GM12801 (cell line): ENCODE data around the gene NKAIN1.

ENCODE experiments used
- TF ChIP-seq, protein P1 (sequence below): IDR thresholded peaks from one replicate; pipeline ENCODE4 v1.5.1; 2011; ENCODE audit warnings: control low read depth; ENCODE audit not compliant: insufficient read length; ENCODE audit errors: extremely low read depth

Gene NKAIN1

DNA sequence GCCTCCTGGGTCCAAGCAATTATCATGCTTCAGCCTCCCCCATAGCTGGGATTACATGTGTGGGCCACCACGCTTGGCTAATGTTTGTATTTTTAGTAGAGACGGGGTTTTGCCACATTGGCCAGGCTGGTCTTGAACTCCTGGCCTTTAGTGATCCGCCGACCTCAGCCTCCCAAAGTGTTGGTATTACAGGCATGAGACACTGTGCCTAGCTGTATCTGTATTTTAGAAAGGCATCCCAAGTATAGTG is 69.3 kb downstream of the NKAIN1 start:
- TF ChIP-seq, protein P1, sequence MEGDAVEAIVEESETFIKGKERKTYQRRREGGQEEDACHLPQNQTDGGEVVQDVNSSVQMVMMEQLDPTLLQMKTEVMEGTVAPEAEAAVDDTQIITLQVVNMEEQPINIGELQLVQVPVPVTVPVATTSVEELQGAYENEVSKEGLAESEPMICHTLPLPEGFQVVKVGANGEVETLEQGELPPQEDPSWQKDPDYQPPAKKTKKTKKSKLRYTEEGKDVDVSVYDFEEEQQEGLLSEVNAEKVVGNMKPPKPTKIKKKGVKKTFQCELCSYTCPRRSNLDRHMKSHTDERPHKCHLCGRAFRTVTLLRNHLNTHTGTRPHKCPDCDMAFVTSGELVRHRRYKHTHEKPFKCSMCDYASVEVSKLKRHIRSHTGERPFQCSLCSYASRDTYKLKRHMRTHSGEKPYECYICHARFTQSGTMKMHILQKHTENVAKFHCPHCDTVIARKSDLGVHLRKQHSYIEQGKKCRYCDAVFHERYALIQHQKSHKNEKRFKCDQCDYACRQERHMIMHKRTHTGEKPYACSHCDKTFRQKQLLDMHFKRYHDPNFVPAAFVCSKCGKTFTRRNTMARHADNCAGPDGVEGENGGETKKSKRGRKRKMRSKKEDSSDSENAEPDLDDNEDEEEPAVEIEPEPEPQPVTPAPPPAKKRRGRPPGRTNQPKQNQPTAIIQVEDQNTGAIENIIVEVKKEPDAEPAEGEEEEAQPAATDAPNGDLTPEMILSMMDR, result no peak

DNA sequence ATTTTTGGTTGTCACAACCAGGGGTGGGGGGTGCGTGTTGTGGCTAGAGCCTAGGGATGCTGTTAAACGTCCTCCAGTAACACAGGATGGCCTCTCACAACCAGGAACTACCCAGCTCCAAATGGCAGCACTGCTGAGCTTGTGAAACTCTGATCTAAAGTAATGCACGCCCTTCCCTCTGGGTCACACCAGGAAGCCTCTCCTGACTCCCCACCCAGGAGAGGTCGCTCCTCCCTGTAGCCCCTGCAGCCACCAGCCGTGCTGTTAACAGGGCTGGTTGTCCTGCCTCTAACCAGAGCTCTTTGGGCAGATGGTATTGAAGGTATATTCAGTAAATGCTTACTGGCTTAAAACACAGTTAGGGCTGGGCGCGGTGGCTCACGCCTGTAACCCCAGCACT is 73.2 kb downstream of the NKAIN1 start:
- TF ChIP-seq, protein P1, result no peak

DNA sequence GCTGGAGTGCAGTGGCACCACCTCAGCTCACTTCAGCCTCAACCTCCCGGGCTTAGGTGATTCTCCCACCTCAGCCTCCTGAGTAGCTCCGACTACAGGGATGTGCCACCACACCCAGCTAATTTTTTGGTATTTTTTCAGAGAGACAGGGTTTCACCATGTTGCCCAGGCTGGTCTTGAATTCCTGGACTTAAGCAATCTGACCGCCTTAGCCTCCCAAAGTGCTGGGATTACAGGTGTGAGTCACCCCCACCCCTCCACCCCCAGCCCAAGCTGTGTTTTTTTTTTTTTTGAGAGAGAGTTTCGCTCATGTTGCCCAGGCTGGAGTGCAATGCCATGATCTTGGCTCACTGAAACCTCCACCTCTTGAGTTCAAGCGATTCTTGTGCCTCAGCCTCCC is 75.4 kb downstream of the NKAIN1 start:
- TF ChIP-seq, protein P1, result no peak

DNA sequence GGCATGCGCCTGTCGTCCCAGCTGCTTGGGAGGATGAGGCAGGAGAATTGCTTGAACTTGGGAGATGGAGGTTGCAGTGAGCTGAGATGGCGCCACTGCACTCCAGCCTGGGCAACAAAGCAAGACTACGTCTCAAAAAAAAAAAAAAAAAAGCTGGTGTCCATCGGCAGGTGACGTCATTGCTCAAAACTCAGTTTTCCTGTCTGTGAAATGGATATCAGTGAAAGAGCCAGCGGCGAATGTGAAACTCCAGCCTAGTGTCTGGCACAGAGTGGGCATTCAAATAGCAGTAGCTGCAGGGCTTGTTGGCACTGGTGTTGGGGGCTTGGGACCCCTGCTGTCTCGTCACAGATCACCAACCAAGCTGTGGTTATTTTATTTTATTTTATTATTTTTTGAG is 75.8 kb downstream of the NKAIN1 start:
- TF ChIP-seq, protein P1, result no peak

DNA sequence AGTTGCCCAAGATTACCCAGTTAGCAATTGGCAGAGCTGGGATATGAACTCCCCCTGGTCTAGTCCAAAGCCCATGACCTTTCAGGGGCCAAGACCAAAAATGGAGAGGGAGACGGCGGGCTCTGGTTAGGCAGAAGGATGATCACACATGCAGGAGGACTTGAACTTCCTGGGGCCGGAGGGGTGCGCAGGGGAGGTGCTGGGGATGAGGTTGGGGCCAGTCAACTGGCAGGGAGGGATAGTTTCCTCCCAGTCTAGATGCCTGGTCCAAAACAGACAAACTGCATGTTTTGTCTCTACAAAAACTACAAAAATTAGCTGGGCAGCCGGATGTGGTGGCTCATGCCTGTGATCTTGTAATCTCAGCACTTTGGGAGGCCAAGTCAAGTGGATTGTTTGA is 78.1 kb downstream of the NKAIN1 start:
- TF ChIP-seq, protein P1, result no peak

DNA sequence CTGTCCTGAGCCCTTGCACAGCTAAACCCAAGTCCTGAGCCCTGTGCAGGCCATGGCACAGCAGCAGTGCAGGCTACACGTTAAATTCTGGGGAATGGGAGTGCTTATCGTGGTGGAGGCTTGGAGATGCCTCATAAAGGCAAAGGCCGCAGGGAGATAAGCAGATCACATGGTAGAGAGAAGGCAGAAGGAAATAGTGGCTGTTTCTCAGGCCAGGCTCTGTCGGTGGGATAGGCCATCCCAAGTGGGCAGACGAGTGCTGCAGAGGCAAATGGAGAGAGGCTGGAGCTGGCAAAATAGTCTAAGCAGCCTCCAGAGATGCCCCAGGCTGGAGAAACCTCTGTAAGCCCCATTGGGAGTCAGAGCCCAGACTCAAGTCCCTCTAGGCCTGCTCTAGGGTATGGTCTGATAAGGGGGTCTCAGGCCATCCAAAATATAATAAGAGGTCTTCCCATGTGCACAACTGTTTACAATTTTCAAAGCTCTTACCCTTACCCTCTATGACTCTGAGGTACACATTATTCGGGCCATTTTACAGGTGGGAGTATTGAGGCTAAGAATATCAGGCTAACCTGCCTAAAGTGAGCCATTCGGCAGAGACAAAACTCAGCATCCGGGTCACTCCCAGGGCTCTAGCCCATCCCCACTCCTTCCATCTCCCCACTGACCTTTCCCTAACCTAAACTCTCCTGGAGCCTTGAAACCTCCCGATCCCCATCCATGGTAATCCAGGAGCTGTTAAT is 79.6 kb downstream of the NKAIN1 start:
- TF ChIP-seq, protein P1, result no peak

DNA sequence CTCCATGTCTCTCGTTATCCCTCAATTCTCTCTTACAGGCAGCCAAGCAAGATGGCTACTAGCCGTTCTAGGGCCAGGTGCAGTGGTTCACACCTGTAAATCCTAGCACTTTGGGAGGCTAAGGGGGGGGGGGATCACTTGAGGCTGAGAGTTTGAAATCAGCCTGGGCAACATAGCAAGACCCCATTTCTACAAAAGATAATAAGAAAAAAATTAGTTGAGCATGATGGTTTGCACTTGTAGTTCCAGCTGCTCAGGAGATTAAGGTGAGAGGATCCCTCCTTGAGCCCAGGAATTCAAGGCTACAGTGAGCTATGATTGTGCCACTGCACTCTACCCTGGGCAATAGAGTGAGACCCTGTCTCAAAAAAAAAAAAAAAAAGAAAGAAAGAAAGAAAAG is 80.4 kb downstream of the NKAIN1 start:
- TF ChIP-seq, protein P1, result no peak
